Astrocyte (in vitro differentiated cells and primary cell): ENCODE data around the gene UBTD2. TPM values are rescaled to one million over a fixed set of nuclear protein-coding genes. Genes with fewer than 3 reads are reported as not detected.
A peak's percentile ranks its signal among the peaks of the same experiment; 100 is the strongest.

ENCODE experiments used
- DNase-seq: peaks from one replicate; pipeline ENCODE4 v3.0.0-alpha.2; 2010; ENCODE audit warnings: low read depth
- FAIRE-seq: peaks from 2 replicates; lab custom pipeline; 2011; peaks lifted over from hg19 to GRCh38; lab: Jason Lieb, UNC
- H2AFZ ChIP-seq: 2 replicates; pipeline ENCODE4 v1.6.0; 2012; ENCODE audit warnings: low read depth, low read length, inconsistent platforms
- H3K27ac ChIP-seq: 2 replicates; pipeline ENCODE4 v1.5.1; 2011; ENCODE audit warnings: low read depth, low read length, inconsistent platforms
- H3K27me3 ChIP-seq: 2 replicates; pipeline ENCODE4 v1.6.0; 2011; ENCODE audit warnings: low read length, inconsistent platforms; ENCODE audit not compliant: insufficient read depth
- H3K36me3 ChIP-seq: 2 replicates; pipeline ENCODE4 v1.5.1; 2011; ENCODE audit warnings: low read length, inconsistent platforms; ENCODE audit not compliant: insufficient read depth
- H3K4me1 ChIP-seq: 2 replicates; pipeline ENCODE4 v1.5.1; 2011; ENCODE audit warnings: low read length, inconsistent platforms; ENCODE audit not compliant: insufficient read depth
- H3K4me2 ChIP-seq: 2 replicates; pipeline ENCODE4 v1.6.0; 2012; ENCODE audit warnings: low read length, inconsistent platforms
- H3K4me3 ChIP-seq: 2 replicates; pipeline ENCODE4 v1.5.1; 2011; ENCODE audit warnings: low read depth, mild to moderate bottlenecking, low read length, inconsistent platforms; ENCODE audit not compliant: insufficient read depth
- H3K79me2 ChIP-seq: 2 replicates; pipeline ENCODE4 v1.6.0; 2012; ENCODE audit warnings: mild to moderate bottlenecking, low read length, inconsistent platforms; ENCODE audit not compliant: insufficient read depth
- H3K9ac ChIP-seq: 2 replicates; pipeline ENCODE4 v1.6.0; 2012; ENCODE audit warnings: mild to moderate bottlenecking, low read length, inconsistent platforms
- H3K9me3 ChIP-seq: 2 replicates; pipeline ENCODE4 v1.5.1; 2012; ENCODE audit warnings: low read depth, mild to moderate bottlenecking, low read length, inconsistent platforms; ENCODE audit not compliant: insufficient read depth
- H4K20me1 ChIP-seq: 2 replicates; pipeline ENCODE4 v1.6.0; 2012; ENCODE audit warnings: low read length, inconsistent platforms; ENCODE audit not compliant: insufficient read depth
- H3K27ac Mint-ChIP-seq: one replicate; pipeline ENCODE4 v1.8.0; 2021; ENCODE audit warnings: mild to moderate bottlenecking, mixed read lengths; ENCODE audit not compliant: unreplicated experiment
- H3K27me3 Mint-ChIP-seq: one replicate; pipeline ENCODE4 v1.8.0; 2021; ENCODE audit warnings: low read depth, mixed read lengths; ENCODE audit not compliant: unreplicated experiment
- H3K36me3 Mint-ChIP-seq: one replicate; pipeline ENCODE4 v1.8.0; 2021; ENCODE audit warnings: low read depth, mixed read lengths; ENCODE audit not compliant: unreplicated experiment
- H3K4me1 Mint-ChIP-seq: one replicate; pipeline ENCODE4 v1.8.0; 2021; ENCODE audit warnings: low read depth, mixed read lengths; ENCODE audit not compliant: unreplicated experiment
- H3K4me3 Mint-ChIP-seq: one replicate; pipeline ENCODE4 v1.8.0; 2021; ENCODE audit warnings: mild to moderate bottlenecking, moderate library complexity, mixed read lengths; ENCODE audit not compliant: unreplicated experiment
- H3K9me3 Mint-ChIP-seq: one replicate; pipeline ENCODE4 v1.8.0; 2021; ENCODE audit warnings: mild to moderate bottlenecking, mixed read lengths; ENCODE audit not compliant: unreplicated experiment
- CTCF ChIP-seq: IDR thresholded peaks from 2 replicates; pipeline ENCODE4 v1.5.1; 2011; ENCODE audit warnings: low read depth, mild to moderate bottlenecking, inconsistent platforms, low read length, moderate library complexity; ENCODE audit not compliant: insufficient read depth
- EZH2 ChIP-seq: IDR thresholded peaks from 2 replicates; pipeline ENCODE4 v1.6.1; 2012; ENCODE audit warnings: mild to moderate bottlenecking, low read length, inconsistent platforms; ENCODE audit not compliant: insufficient read depth
- total RNA-seq: library from RNA; stranded (reverse); gene quantifications from 2 replicates; pipeline ENCODE4 v1.2.1, GENCODE V29; 2021

The UBTD2 gene
- total RNA-seq, 1 donor from 2014 or later = 34.2 TPM

GRCh38 chr5:172276214-172276613, 7.3 kb downstream of the UBTD2 start:
- Histone ChIP-seq H3K4me2 (no peak overlapping the region), H4K20me1 (peaks cover 97% of the 10 kb centered on the region)

GRCh38 chr5:172274951-172275753, 8.4 kb downstream of the UBTD2 start:
- Histone ChIP-seq H3K4me3 (no peak overlapping the region), H3K27me3 (no peaks in the 10 kb centered on the region), H3K4me2 (no peak overlapping the region), H3K4me1 (no peaks in the 10 kb centered on the region), H4K20me1 (peaks cover 95% of the 10 kb centered on the region), H2AFZ (no peak overlapping the region), H3K9ac (no peak overlapping the region), H3K27ac (no peak overlapping the region), H3K79me2 (peaks cover 98% of the 10 kb centered on the region), H3K36me3 (no peaks in the 10 kb centered on the region), H3K9me3 (no peaks in the 10 kb centered on the region)
- Mint-ChIP-seq H3K4me3 (no peak overlapping the region), H3K4me1 (peaks cover 10% of the 10 kb centered on the region), H3K36me3 (peaks cover 5% of the 10 kb centered on the region), H3K27me3 (no peaks in the 10 kb centered on the region), H3K9me3 (no peaks in the 10 kb centered on the region), H3K27ac (peak overlapping the region; percentile 49)
- FAIRE-seq (no peak), DNase-seq (peak; percentile 17)
- no peak for TF ChIP-seq CTCF
- TF ChIP-seq EZH2 = no peak

More at GRCh38 chr5:172276214-172276613, 7.3 kb downstream of the UBTD2 start:
- TF ChIP-seq EZH2 (no peak), CTCF (no peak)
- no peak overlapping the region for H2AFZ ChIP-seq
- Mint-ChIP-seq H3K36me3 (peaks cover 5% of the 10 kb centered on the region), H3K9me3 (no peaks in the 10 kb centered on the region), H3K4me1 (peaks cover 15% of the 10 kb centered on the region), H3K4me3 (no peak overlapping the region), H3K27me3 (no peaks in the 10 kb centered on the region), H3K27ac (no peak overlapping the region)
- no peak for DNase-seq
- peaks cover 99% of the 10 kb centered on the region for H3K79me2 ChIP-seq
- no peak overlapping the region for H3K4me3 ChIP-seq
- H3K27me3 ChIP-seq = no peaks in the 10 kb centered on the region
- H3K36me3 ChIP-seq = no peaks in the 10 kb centered on the region
- no peaks in the 10 kb centered on the region for H3K9me3 ChIP-seq
- H3K4me1 ChIP-seq = peaks cover 4% of the 10 kb centered on the region
- H3K9ac ChIP-seq = no peak overlapping the region
- no peak overlapping the region for H3K27ac ChIP-seq
- FAIRE-seq = no peak

- Histone ChIP-seq H4K20me1 (peaks cover 87% of the 10 kb centered on the region), H3K79me2 (peaks cover 95% of the 10 kb centered on the region), H3K9me3 (no peaks in the 10 kb centered on the region), H3K27me3 (no peaks in the 10 kb centered on the region), H3K27ac (no peak overlapping the region), H3K4me1 (no peaks in the 10 kb centered on the region), H3K9ac (no peak overlapping the region), H3K4me2 (no peak overlapping the region), H2AFZ (no peak overlapping the region), H3K4me3 (no peak overlapping the region), H3K36me3 (no peaks in the 10 kb centered on the region)
- FAIRE-seq (no peak), DNase-seq (no peak)
- TF ChIP-seq EZH2 (no peak), CTCF (no peak)
- no peak overlapping the region for H3K4me3 Mint-ChIP-seq
- H3K27ac Mint-ChIP-seq = no peak overlapping the region
- peaks cover 18% of the 10 kb centered on the region for H3K4me1 Mint-ChIP-seq
- H3K9me3 Mint-ChIP-seq = no peaks in the 10 kb centered on the region
- peaks cover 4% of the 10 kb centered on the region for H3K36me3 Mint-ChIP-seq
- H3K27me3 Mint-ChIP-seq = no peaks in the 10 kb centered on the region
These were observed 15.6 kb downstream of the UBTD2 start for GRCh38 chr5:172267943-172268342.
